Smooth muscle cell (in vitro differentiated cells): ENCODE data around the gene PAOX. TPM values are rescaled to one million over a fixed set of nuclear protein-coding genes. Genes with fewer than 3 reads are reported as not detected.

Source experiments
- DNase-seq: peaks from one replicate; lab custom pipeline; 2025; ENCODE audit not compliant: unreplicated experiment; lab: John Stamatoyannopoulos, UW
- H2AFZ ChIP-seq: fragments of 200-600 bp; sonication (generic); 2 replicates; pipeline ENCODE4 v1.6.0; 2016; ENCODE audit warnings: antibody characterized with exemption, low read depth, mild to moderate bottlenecking
- H3F3A ChIP-seq: fragments of 200-600 bp; sonication (generic); 2 replicates; pipeline ENCODE4 v1.6.0; 2017; ENCODE audit warnings: antibody characterized with exemption, low read depth
- H3K27ac ChIP-seq: fragments of 200-600 bp; sonication (generic); 2 replicates; pipeline ENCODE4 v1.5.1; 2016; ENCODE audit warnings: low read depth, mild to moderate bottlenecking
- H3K27me3 ChIP-seq: fragments of 200-600 bp; sonication (generic); 2 replicates; pipeline ENCODE4 v1.6.1; 2016; ENCODE audit warnings: low read depth, mild to moderate bottlenecking
- H3K36me3 ChIP-seq: fragments of 200-600 bp; sonication (generic); 2 replicates; pipeline ENCODE4 v1.5.1; 2016; ENCODE audit warnings: low read depth
- H3K4me1 ChIP-seq: fragments of 200-600 bp; sonication (generic); 2 replicates; pipeline ENCODE4 v1.5.1; 2016; ENCODE audit warnings: low read depth
- H3K4me2 ChIP-seq: fragments of 200-600 bp; sonication (generic); 2 replicates; pipeline ENCODE4 v1.6.0; 2016; ENCODE audit warnings: mild to moderate bottlenecking
- H3K4me3 ChIP-seq: fragments of 200-600 bp; sonication (generic); 2 replicates; pipeline ENCODE4 v1.5.1; 2016; ENCODE audit warnings: mild to moderate bottlenecking
- H3K79me2 ChIP-seq: fragments of 200-600 bp; sonication (generic); 2 replicates; pipeline ENCODE4 v1.6.0; 2016; ENCODE audit warnings: low read depth, mild to moderate bottlenecking
- H3K9ac ChIP-seq: fragments of 200-600 bp; sonication (generic); 2 replicates; pipeline ENCODE4 v1.6.0; 2016; ENCODE audit warnings: low read depth
- H3K9me3 ChIP-seq: fragments of 200-600 bp; sonication (generic); replicated peaks from 2 replicates; pipeline ENCODE4 v1.5.1; 2016; ENCODE audit warnings: low read depth
- H4K20me1 ChIP-seq: fragments of 200-600 bp; sonication (generic); 2 replicates; pipeline ENCODE4 v1.6.0; 2016; ENCODE audit warnings: low read depth
- WGBS: methylation state at CpG from one replicate; pipeline ENCODE4 v1.1.7; 2016; ENCODE audit warnings: low lambda C conversion rate; 5-methylcytosine and 5-hydroxymethylcytosine counted together
- polyA plus RNA-seq: library from polyadenylated mRNA; unstranded; fragments of >200 nt; fragmentation: Nextera tagmentation; extraction: Ambion mirVana; gene quantifications from 2 replicates; pipeline ENCODE4 v1.2.1, GENCODE V29; 2016
- total RNA-seq: library from RNA; depleted of rRNA; stranded (reverse); fragments of >200 nt; gene quantifications from 2 replicates; pipeline ENCODE4 v1.2.3, GENCODE V29; 2014
- TF ChIP-seq, protein P1 (sequence below): fragments of 200-600 bp; sonication (generic); IDR thresholded peaks from 2 replicates; pipeline ENCODE4 v1.5.1; 2017; ENCODE audit warnings: borderline replicate concordance, mild to moderate bottlenecking, antibody characterized with exemption; ENCODE audit not compliant: insufficient read depth, poor library complexity, severe bottlenecking

PAOX gene
- total and polyA plus RNA-seq, 2 experiments from 2014 or later, result 3.3 to 7.1 TPM

DNA sequence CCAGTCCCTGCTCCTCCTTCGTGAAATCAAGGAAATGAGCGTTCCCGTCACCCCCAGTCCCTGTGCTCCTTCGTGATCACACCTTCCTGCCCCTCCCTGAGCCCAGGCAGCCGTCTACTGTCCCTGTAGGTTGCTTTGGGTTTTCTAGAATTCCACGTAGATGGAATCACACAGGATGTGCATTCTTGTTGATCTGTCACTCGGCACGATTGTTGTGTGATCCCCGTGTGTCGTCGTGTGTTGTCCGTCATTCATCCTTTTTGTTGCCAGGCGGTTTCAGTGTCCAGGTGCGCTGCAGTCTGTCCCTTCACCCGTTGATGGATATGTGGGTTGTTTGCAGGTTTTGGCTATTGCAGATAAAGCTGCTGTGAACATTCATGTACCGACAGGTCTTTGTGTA is 24.3 kb downstream of the PAOX start:
- TF ChIP-seq, protein P1, sequence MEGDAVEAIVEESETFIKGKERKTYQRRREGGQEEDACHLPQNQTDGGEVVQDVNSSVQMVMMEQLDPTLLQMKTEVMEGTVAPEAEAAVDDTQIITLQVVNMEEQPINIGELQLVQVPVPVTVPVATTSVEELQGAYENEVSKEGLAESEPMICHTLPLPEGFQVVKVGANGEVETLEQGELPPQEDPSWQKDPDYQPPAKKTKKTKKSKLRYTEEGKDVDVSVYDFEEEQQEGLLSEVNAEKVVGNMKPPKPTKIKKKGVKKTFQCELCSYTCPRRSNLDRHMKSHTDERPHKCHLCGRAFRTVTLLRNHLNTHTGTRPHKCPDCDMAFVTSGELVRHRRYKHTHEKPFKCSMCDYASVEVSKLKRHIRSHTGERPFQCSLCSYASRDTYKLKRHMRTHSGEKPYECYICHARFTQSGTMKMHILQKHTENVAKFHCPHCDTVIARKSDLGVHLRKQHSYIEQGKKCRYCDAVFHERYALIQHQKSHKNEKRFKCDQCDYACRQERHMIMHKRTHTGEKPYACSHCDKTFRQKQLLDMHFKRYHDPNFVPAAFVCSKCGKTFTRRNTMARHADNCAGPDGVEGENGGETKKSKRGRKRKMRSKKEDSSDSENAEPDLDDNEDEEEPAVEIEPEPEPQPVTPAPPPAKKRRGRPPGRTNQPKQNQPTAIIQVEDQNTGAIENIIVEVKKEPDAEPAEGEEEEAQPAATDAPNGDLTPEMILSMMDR, result no peak
- DNase-seq, result no peak
- Histone ChIP-seq H3K9ac (no peak overlapping the region), H3K9me3 (no peaks in the 10 kb centered on the region), H3F3A (peaks cover 3% of the 10 kb centered on the region), H3K79me2 (peaks cover 42% of the 10 kb centered on the region), H2AFZ (no peak overlapping the region), H3K4me3 (no peak overlapping the region), H4K20me1 (peaks cover 22% of the 10 kb centered on the region), H3K4me1 (no peaks in the 10 kb centered on the region), H3K27ac (no peak overlapping the region), H3K36me3 (peaks cover 20% of the 10 kb centered on the region), H3K27me3 (no peaks in the 10 kb centered on the region), H3K4me2 (no peak overlapping the region)
- 88% methylated on average over 16 of the region's 16 CpGs for WGBS

DNA sequence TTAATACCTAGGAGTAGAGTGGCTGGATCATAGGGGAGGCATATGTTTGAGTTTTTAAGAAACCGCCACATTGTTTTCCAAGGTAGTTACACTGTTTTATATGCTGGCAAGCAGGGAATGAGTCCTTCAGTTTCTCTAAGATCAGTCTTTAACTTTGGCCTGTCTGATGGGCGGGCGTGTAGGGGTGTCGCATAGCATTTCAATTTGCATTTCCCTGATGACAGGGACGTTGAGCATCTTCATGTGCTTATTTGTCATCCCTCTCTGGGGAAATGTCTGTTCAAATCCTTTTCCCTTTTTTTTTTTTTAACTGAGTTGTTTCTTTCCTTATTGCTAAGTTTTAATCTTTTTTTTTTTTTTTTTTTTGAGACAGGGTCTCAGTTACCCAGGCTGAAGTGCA is 24.7 kb downstream of the PAOX start:
- TF ChIP-seq, protein P1, result no peak
- Histone ChIP-seq H3K9ac (no peak overlapping the region), H3K4me3 (no peak overlapping the region), H3K4me1 (no peaks in the 10 kb centered on the region), H3K27ac (no peak overlapping the region), H3K27me3 (no peaks in the 10 kb centered on the region), H3K36me3 (peaks cover 23% of the 10 kb centered on the region), H2AFZ (no peak overlapping the region), H3F3A (peaks cover 3% of the 10 kb centered on the region), H3K9me3 (no peaks in the 10 kb centered on the region), H3K79me2 (peaks cover 46% of the 10 kb centered on the region), H4K20me1 (peaks cover 22% of the 10 kb centered on the region), H3K4me2 (no peak overlapping the region)
- no peak for DNase-seq
- WGBS, result 96% methylated on average over 5 of the region's 5 CpGs

GRCh38 chr10:133405272-133405671 is 26.2 kb downstream of the PAOX start:
- no peak overlapping the region for H2AFZ ChIP-seq
- DNase-seq, result no peak
- H3K4me3 ChIP-seq, result no peak overlapping the region
- peaks cover 3% of the 10 kb centered on the region for H3K9me3 ChIP-seq
- no peak overlapping the region for H3K9ac ChIP-seq
- H3K4me1 ChIP-seq, result no peaks in the 10 kb centered on the region
- H3K27ac ChIP-seq, result no peak overlapping the region
- peaks cover 36% of the 10 kb centered on the region for H3K36me3 ChIP-seq
- 71% methylated on average over 2 of the region's 2 CpGs for WGBS
- H3K4me2 ChIP-seq, result no peak overlapping the region
- peaks cover 3% of the 10 kb centered on the region for H3F3A ChIP-seq
- H3K27me3 ChIP-seq, result no peaks in the 10 kb centered on the region
- peaks cover 25% of the 10 kb centered on the region for H4K20me1 ChIP-seq
- H3K79me2 ChIP-seq, result peaks cover 56% of the 10 kb centered on the region
- TF ChIP-seq, protein P1, result no peak

GRCh38 chr10:133405844-133406527 is 26.9 kb downstream of the PAOX start:
- Histone ChIP-seq H3K9me3 (peaks cover 8% of the 10 kb centered on the region), H3K9ac (no peak overlapping the region), H3K36me3 (peaks cover 43% of the 10 kb centered on the region), H3K4me3 (no peak overlapping the region), H3K27me3 (no peaks in the 10 kb centered on the region), H3K79me2 (peaks cover 62% of the 10 kb centered on the region), H3K27ac (no peak overlapping the region), H3F3A (peaks cover 3% of the 10 kb centered on the region), H4K20me1 (peaks cover 25% of the 10 kb centered on the region), H3K4me2 (no peak overlapping the region), H3K4me1 (no peaks in the 10 kb centered on the region), H2AFZ (no peak overlapping the region)
- 97% methylated on average over 8 of the region's 8 CpGs for WGBS
- DNase-seq, result no peak
- TF ChIP-seq, protein P1, result no peak
